GM19023 (cell line): Measurements from ENCODE around the gene HIP1R.
"Not testable (repeated sequence)": the region's sequence is repeated elsewhere in the genome, so short reads cannot be mapped to it uniquely, and the experiment has no call there.

Source experiments
- ATAC-seq: cut with Tn5 transposase; IDR thresholded peaks from one replicate; pipeline ENCODE4 v1.9.1; 2021; ENCODE audit warnings: mild to moderate bottlenecking, moderate library complexity; ENCODE audit not compliant: unreplicated experiment

Gene HIP1R

DNA sequence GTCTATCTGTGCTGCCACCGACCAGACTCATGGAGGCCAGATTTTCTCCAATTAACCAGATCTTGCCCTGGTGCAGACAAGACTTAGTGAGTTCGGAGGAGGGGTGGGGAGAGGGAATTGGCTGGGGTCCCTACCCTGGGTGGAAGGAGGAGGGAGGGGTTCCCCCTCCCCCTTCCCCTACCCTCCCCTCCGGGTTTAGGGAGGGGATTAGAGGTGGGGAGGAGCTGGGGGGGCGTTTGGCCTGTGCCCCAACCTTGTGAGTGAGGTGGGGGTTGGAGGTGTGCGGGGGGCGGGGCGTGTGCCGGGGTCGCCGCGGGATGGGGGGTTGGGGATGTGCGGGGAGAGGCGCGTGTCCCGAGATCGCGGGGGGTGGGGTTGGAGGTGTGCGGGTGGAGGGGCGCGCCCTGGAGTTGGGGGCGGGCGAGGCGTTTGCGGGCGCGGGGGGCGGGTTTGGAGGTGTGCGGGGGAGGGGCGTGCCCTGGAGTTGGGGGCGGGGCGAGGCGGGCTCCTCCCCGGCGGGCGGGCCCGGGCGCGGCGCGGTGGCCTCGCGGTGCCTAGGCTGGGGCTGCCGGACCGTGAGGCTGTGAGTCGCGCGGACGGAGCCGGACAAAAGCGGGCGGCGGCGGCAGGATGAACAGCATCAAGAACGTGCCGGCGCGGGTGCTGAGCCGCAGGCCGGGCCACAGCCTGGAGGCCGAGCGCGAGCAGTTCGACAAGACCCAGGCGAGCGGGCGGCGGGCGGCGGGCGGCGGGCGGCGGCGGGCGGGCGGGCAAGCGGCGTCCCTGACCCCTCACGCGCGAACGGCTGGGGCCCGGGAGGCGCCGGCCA is at the start of gene HIP1R:
Gene HIP1R (plus strand): TSS at position 537 of the 829 bp plus-strand sequence. CDS start 94 bp downstream, at position 631.
- no peak for ATAC-seq

DNA sequence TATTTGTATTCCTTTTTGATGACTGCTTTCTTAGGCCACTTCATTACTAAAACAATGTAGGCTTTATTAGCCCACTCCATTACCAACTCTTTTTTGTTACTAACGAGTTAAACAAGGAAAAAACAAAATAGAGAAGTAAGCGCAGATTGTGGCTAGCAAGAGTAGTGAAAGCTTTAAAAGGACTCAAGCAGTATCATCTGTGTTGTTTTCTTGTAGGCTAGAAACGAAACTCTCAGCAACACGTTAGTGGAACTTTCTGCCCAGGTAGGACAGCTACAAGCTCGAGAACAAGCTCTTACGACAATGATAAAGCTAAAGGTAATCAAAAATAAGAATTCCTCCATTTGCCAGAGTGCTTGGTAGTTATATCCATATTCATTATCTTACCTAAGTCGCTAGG is 49.8 kb upstream of the HIP1R start:
- ATAC-seq = no peak

DNA sequence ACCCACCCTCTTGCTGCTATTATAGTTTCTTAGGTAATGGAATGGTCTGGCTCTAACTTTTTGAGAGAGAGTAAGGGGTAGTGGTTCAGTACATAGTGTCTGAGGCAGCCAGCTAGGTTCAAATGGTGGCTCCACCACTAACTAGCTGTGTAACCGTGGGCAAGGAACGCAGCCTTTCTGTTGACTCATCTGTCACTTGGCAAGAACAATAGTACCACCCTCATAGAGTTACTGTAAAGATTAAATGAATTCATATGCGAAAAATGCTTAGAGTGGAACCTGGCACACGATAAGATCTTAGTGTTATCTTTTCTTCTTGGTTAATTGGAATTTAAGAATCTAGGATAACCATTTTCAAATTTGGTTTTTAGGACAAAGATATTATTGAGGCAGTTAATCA is 46.9 kb upstream of the HIP1R start:
- ATAC-seq = no peak

- ATAC-seq = no peak
Observed at GRCh38 chr12:122789637-122790036, 45.6 kb upstream of the HIP1R start.

DNA sequence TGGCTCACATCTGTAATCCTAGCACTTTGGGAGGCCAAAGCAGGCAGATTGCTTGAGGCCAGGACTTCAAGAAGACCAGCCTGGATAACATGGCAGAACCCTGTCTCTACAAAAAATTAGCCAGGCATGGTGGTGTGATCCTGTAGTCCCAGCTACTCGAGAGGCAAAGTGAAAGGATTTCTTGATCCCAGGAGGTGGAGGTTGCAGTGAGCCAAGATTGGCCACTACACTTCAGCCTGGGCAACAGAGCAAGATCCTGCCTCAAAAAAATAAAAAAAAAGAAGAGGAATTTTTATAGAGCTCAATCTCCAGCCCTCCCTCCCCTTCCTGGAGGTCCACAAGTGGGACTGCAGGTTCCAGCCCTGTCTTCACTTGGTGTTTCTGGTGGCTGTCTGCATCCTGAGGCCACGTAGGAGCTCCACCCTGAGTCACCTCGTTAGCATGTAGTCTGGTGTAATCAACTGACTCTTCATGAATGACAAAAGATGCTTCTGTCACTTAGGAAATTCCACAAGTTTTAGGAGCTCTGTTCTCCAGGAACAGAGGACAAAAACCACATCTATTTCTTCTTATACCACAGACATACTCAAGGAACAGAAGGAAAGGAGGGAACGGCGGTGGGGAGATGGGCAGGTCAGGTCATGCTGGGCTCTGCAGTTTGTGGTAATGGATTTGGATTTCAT is 44.7 kb upstream of the HIP1R start:
- ATAC-seq = no peak

GRCh38 chr12:122793685-122794106 is 41.6 kb upstream of the HIP1R start:
- no peak for ATAC-seq

DNA sequence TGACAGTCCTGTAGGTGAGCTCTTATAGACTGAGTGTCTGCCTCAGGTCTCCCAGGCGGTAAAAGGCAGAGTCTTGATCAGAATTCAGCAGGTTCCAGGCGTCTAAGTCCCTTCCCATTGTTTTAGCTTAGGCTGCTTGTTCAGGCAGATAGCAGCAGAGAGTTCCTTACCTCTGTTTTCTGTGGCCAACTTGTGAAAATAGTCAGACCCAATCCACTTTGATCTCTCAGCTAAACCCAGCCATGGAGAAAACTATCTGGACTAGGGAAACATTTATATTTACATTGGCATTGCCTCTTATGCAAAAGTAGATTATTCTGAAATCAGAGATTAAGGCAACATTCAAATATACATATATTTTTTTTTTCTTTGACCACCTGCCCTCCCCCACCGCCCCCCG is 39.5 kb upstream of the HIP1R start:
- ATAC-seq = no peak

DNA sequence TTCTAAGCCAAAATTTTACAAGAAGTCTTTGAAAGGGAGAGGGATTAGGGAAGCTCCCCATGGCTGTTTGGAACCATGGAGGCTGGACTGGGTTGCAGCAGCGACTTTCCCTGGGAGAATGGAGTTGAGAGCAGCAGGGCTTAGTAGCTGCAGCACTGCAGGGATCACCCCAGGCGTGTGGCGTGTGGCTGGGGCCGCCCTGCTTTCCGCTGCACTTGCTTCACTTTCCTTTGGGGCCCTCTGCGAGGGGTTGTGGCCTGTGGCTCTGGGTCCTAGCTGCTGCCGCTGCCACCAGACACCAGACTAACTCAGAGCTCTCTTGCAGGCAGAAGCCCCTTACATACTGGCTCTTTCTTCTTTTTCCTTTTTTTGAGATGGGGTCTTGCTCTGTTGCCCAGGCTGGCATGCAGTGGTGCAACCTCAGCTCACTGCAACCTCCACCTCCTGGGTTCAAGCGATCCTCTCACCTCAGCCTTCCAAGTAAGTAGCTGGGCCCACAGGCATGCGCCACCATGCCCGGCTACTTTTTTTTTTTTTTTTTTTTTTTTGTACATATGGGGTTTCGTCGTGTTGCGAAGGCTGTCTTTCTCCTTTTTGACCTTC is 35.5 kb upstream of the HIP1R start:
- ATAC-seq = no peak

DNA sequence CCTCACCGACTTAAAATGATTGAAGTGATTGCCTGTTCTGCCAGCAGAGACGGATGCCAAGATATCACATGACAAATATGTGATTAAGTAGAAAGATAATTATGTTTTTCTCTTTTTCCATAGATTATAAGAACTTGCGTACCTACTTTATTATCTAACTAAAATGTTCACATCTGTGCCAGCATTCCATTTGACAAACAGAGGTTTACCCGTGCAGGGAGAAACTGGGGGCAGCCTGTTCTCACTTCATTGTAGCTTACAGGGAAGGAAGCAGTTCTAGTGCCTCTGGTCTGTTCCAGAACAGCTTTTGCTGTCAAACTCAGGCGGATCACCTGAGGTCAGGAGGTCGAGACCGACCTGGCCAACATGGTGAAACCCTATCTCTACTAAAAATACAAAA is 31.3 kb upstream of the HIP1R start:
- ATAC-seq = no peak

DNA sequence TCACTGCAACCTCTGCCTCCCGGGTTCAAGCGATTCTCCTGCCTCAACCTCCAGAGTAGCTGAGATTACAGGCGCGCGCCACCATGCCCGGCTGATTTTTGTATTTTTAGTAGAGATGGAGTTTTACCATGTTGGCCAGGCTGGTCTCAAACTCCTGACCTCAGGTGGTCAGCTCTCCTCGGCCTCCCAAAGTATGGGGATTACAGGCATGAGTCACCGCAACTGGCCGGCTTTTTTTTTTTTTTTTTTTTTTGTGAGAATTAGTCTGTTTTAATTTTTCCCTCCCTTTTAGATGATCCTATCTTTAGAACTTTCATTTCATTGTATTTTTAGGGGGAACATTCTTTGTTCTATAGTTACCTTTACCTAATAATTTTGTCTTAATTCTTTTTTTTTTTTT is 30.3 kb upstream of the HIP1R start:
- ATAC-seq = not testable (repeated sequence)

DNA sequence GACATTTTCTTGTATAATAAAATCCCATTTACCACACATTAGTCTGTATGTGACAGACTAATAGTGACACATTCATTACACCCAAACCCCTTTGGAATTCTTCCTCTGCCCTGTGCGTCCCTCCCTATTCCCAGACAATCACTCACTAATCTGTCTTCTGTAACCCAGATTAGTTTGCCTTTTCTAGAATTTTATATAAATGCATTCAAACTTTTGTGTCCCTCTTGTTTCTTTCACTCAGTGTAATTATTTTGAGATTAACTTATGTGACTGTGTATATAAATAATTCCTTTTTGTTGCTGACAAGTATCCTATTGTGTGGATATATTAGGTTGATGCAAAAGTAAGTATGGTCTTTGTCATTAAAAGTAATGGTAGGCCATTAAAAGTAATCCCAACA is 27.6 kb upstream of the HIP1R start:
- ATAC-seq = no peak

DNA sequence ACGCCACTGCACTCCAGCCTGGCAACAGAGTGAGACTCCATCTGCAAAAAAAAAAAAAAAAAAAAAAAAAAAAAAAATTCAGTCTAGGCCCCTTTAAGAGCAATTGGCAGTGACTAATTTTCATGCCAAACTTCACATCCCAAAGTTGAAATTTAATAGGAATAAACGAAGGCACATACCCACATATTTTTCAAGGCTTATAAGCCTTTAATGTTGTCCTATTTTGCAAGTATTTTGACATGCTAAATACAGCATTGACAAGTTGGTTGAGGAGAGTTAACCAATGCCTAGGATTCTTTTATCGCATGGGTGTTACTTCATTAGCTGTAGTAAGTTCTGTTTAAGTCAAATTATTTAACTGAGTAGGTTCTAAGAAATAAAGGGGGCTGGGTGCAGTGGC is 23.5 kb upstream of the HIP1R start:
- ATAC-seq = no peak

DNA sequence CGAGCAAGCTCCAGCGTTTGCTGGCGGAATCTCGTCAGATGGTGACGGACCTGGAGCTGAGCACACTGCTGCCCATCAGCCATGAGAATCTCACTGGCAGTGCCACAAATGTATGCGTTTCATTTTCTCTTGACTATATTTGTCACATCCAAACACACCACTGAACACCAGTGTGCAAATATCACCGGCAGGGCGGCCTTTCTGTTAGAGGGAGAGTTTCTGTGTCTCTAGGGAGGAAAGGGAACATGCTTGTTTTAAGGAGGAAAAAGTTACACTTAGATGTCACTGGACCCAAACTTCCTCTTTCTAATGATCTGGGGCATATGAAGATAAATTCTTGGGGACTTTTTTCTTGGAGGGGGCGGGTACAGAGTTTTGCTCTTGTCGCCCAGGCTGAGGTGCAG is 21.9 kb upstream of the HIP1R start:
- no peak for ATAC-seq

- ATAC-seq = no peak
Observed at GRCh38 chr12:122819209-122819785, 16.0 kb upstream of the HIP1R start.

DNA sequence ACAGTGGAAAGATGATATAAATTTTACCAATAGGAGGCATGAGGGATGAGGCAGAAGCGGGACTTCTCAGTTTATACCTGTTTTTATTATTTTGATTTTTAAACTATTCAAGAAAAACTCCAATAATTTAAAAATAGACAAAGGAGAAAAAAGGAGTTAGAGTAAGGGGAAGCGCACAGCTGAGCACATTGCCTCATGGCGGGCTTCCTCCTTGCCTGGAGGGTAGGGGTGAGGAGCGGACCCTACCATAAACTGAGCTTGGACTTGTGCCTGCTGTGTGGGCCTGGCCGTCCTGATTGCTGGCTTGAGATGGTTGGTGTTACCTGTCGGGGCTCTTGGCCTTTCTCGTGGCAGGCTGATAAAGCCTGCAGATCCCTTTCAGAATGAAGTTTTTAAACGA is 15.1 kb upstream of the HIP1R start:
- ATAC-seq = no peak

- no peak for ATAC-seq
Observed at GRCh38 chr12:122820838-122821271, 14.4 kb upstream of the HIP1R start.

DNA sequence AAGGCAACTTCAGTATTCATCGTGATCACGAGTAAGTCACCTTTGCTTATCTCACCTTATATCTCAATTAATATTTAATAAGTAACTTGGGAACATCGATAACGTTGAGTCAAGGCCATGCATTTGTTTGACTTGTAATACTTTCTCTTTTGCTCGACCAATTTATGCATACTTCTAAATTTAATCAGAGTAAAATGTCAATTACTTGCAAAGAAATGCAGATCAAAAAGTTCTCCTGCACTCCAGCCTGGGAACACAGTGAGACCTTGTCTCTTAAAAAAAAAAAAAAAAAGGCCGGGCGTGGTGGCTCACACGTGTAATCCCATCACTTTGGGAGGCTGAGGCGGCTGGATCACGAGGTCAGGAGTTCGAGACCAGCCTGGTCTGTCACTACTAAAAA is 11.8 kb upstream of the HIP1R start:
- ATAC-seq = no peak

GRCh38 chr12:122825773-122826724 is 9.2 kb upstream of the HIP1R start:
- ATAC-seq = no peak

GRCh38 chr12:122827258-122827657 is 8.0 kb upstream of the HIP1R start:
- no peak for ATAC-seq

- no peak for ATAC-seq
Observed at GRCh38 chr12:122830517-122831214, 4.6 kb upstream of the HIP1R start.
